IPS-18c (cell line): ENCODE results near the gene PLS1.
"Not testable (repeated sequence)": the region's sequence is repeated elsewhere in the genome, so short reads cannot be mapped to it uniquely, and the experiment has no call there.

Experiments used
- H3K4me3 ChIP-seq: 2 replicates; pipeline ENCODE4 v1.7.0; 2013; ENCODE audit warnings: low read depth, mild to moderate bottlenecking, low read length, moderate library complexity; ENCODE audit not compliant: insufficient read depth
- H3K9me3 ChIP-seq: one replicate; pipeline ENCODE4 v1.6.1; 2013; ENCODE audit warnings: mild to moderate bottlenecking, low read length, moderate library complexity; ENCODE audit not compliant: control insufficient read depth, insufficient read depth

Gene PLS1

GRCh38 chr3:142588703-142589102 lies 7.5 kb upstream of the PLS1 start:
- Histone ChIP-seq H3K4me3 (no peak overlapping the region), H3K9me3 (peaks cover 2% of the 10 kb centered on the region)

- H3K9me3 ChIP-seq, H3K4me3 ChIP-seq: not testable (repeated sequence)
Measured at GRCh38 chr3:142592268-142592667, 3.9 kb upstream of the PLS1 start.

GRCh38 chr3:142595141-142595540 lies 1.1 kb upstream of the PLS1 start:
- H3K4me3 ChIP-seq = no peak overlapping the region

GRCh38 chr3:142595581-142595950 lies 627 bp upstream of the PLS1 start:
- peaks cover 2% of the 10 kb centered on the region for H3K9me3 ChIP-seq

More at GRCh38 chr3:142595141-142595540, 1.1 kb upstream of the PLS1 start:
- H3K9me3 ChIP-seq = peaks cover 2% of the 10 kb centered on the region

GRCh38 chr3:142596726-142597088 lies 514 bp downstream of the PLS1 start:
- Histone ChIP-seq H3K9me3 (peaks cover 2% of the 10 kb centered on the region), H3K4me3 (peak overlapping the region; percentile 71)

More at GRCh38 chr3:142595581-142595950, 627 bp upstream of the PLS1 start:
- H3K4me3 ChIP-seq = peak overlapping the region; percentile 71; the same call in 1 of the 2 replicates

GRCh38 chr3:142597906-142598305 lies 1.7 kb downstream of the PLS1 start:
- peaks cover 2% of the 10 kb centered on the region for H3K9me3 ChIP-seq
- H3K4me3 ChIP-seq = no peak overlapping the region

GRCh38 chr3:142601713-142602112 lies 5.5 kb downstream of the PLS1 start:
- Histone ChIP-seq H3K4me3 (no peak overlapping the region), H3K9me3 (no peaks in the 10 kb centered on the region)

GRCh38 chr3:142602619-142603385 lies 6.6 kb downstream of the PLS1 start:
- Histone ChIP-seq H3K9me3 (no peaks in the 10 kb centered on the region), H3K4me3 (no peak overlapping the region)

GRCh38 chr3:142603386-142603705 lies 7.2 kb downstream of the PLS1 start:
- not testable (repeated sequence) for H3K4me3 ChIP-seq, H3K9me3 ChIP-seq

- H3K4me3 ChIP-seq = no peak overlapping the region
- H3K9me3 ChIP-seq = no peaks in the 10 kb centered on the region
Measured at GRCh38 chr3:142604940-142605339, 8.7 kb downstream of the PLS1 start.

- Histone ChIP-seq H3K4me3 (no peak overlapping the region), H3K9me3 (no peaks in the 10 kb centered on the region)
Measured at GRCh38 chr3:142608631-142609030, 12.4 kb downstream of the PLS1 start.

GRCh38 chr3:142609136-142609535 lies 12.9 kb downstream of the PLS1 start:
- no peak overlapping the region for H3K4me3 ChIP-seq
- no peaks in the 10 kb centered on the region for H3K9me3 ChIP-seq

GRCh38 chr3:142611206-142611605 lies 15.0 kb downstream of the PLS1 start:
- no peaks in the 10 kb centered on the region for H3K9me3 ChIP-seq
- H3K4me3 ChIP-seq = no peak overlapping the region

- Histone ChIP-seq H3K4me3 (no peak overlapping the region), H3K9me3 (no peaks in the 10 kb centered on the region)
Measured at GRCh38 chr3:142613491-142613890, 17.3 kb downstream of the PLS1 start.

- H3K9me3 ChIP-seq = no peaks in the 10 kb centered on the region
- H3K4me3 ChIP-seq = no peak overlapping the region
Measured at GRCh38 chr3:142614059-142614626, 17.9 kb downstream of the PLS1 start.

- Histone ChIP-seq H3K9me3 (no peaks in the 10 kb centered on the region), H3K4me3 (no peak overlapping the region)
Measured at GRCh38 chr3:142615171-142615570, 19.0 kb downstream of the PLS1 start.

GRCh38 chr3:142618917-142619461 lies 22.8 kb downstream of the PLS1 start:
- Histone ChIP-seq H3K9me3 (no peaks in the 10 kb centered on the region), H3K4me3 (no peak overlapping the region)

- Histone ChIP-seq H3K4me3 (no peak overlapping the region), H3K9me3 (no peaks in the 10 kb centered on the region)
Measured at GRCh38 chr3:142622405-142622804, 26.2 kb downstream of the PLS1 start.
